Measurements from ENCODE around the gene ZNF154.

The ZNF154 gene

GRCh38 chr19:57682226-57682766 is 26.7 kb downstream of the ZNF154 start:
- DNase-seq (ENCODE audit: low read depth in 1 of 2, low spot score in 1 of 2), result no peak

- no peak for DNase-seq (ENCODE audit: low read depth in 1 of 2, low spot score in 1 of 2)
These were observed 33.1 kb downstream of the ZNF154 start for GRCh38 chr19:57675881-57676280.

- no peak for DNase-seq (ENCODE audit: low read depth in 1 of 2, low spot score in 1 of 2)
These were observed 36.5 kb downstream of the ZNF154 start for GRCh38 chr19:57672466-57672865.

- no peak for DNase-seq (ENCODE audit: low read depth in 1 of 2, low spot score in 1 of 2)
These were observed 37.7 kb downstream of the ZNF154 start for GRCh38 chr19:57671124-57671895.

GRCh38 chr19:57668635-57669034 is 40.4 kb downstream of the ZNF154 start, which contains the start of gene ZSCAN4:
Gene ZSCAN4, plus strand, starts transcription at chr19:57668935. Its CDS starts 7,211 bp downstream, at chr19:57676146.
- DNase-seq (ENCODE audit: low read depth in 1 of 2, low spot score in 1 of 2), result no peak

GRCh38 chr19:57667228-57667627 is 41.8 kb downstream of the ZNF154 start:
- no peak for DNase-seq (ENCODE audit: low read depth in 1 of 2, low spot score in 1 of 2)

- no peak for DNase-seq (ENCODE audit: low read depth in 1 of 2, low spot score in 1 of 2)
These were observed 43.7 kb downstream of the ZNF154 start for GRCh38 chr19:57665261-57665806.

GRCh38 chr19:57664269-57665127 is 44.5 kb downstream of the ZNF154 start:
- peak in 1 of 2 donors; percentile 2 for DNase-seq (ENCODE audit: low read depth in 1 of 2, low spot score in 1 of 2)

GRCh38 chr19:57656346-57656745 is 52.7 kb downstream of the ZNF154 start:
- no peak for DNase-seq (ENCODE audit: low read depth in 1 of 2, low spot score in 1 of 2)

- no peak for DNase-seq (ENCODE audit: low read depth in 1 of 2, low spot score in 1 of 2)
These were observed 53.6 kb downstream of the ZNF154 start for GRCh38 chr19:57655443-57655842.

- no peak for DNase-seq (ENCODE audit: low read depth in 1 of 2, low spot score in 1 of 2)
These were observed 55.3 kb downstream of the ZNF154 start for GRCh38 chr19:57653689-57654088.

- no peak for DNase-seq (ENCODE audit: low read depth in 1 of 2, low spot score in 1 of 2)
These were observed 57.4 kb downstream of the ZNF154 start for GRCh38 chr19:57651654-57651996.

- DNase-seq (ENCODE audit: low read depth in 1 of 2, low spot score in 1 of 2), result no peak
These were observed 60.5 kb downstream of the ZNF154 start for GRCh38 chr19:57648331-57649003.

Data from stimulated activated CD4-positive, alpha-beta T cell treated with anti-CD3 and anti-CD28 coated beads, Interleukin-15, amount 100 ng/mL, for 1 hour (primary cell).